A549 (cell line): ENCODE measurements around the gene CAPZA1. TPM values are rescaled to one million over a fixed set of nuclear protein-coding genes. Genes with fewer than 3 reads are reported as not detected.
A peak's percentile ranks its signal among the peaks of the same experiment; 100 is the strongest.

Experiments
- ATAC-seq, 2 experiments: fragments of 200-7000 bp in 1 of 2; fragments of >200 bp in 1 of 2; cut with Nextera tagmentation in 1 of 2; cut with Tn5 transposase in 1 of 2; 3 replicates each; pipeline versions ENCODE4 v1.8.0 to v1.9.1; 2018 to 2020; ENCODE audit warnings: mild to moderate bottlenecking in 1 of 2, moderate library complexity in 1 of 2
- CTCF ChIA-PET: fragments of 300-600 bp; sonication (Branson Sonifier 250); formaldehyde crosslinking; extraction: SDS; loops from one replicate; lab custom pipeline; 2021; ENCODE audit warnings: antibody characterized with exemption, inconsistent platforms; lab: Yijun Ruan, JAX
- POLR2A ChIA-PET: fragments of 350-600 bp; formaldehyde crosslinking; extraction: SDS; loops from one replicate; lab custom pipeline; 2021; ENCODE audit warnings: antibody characterized with exemption, inconsistent platforms; lab: Yijun Ruan, JAX
- DNase-seq, 2 experiments: peaks; one replicate each; pipeline versions ENCODE4 v3.0.0 to v3.0.0-alpha.2; 2011 to 2016; ENCODE audit warnings: low read depth in 1 of 2, low spot score in 1 of 2
- FAIRE-seq: peaks from 2 replicates; lab custom pipeline; 2011; peaks lifted over from hg19 to GRCh38; lab: Jason Lieb, UNC
- H3K27ac ChIP-seq, 2 experiments: fragments of >200 bp; sonication (Bioruptor Twin); formaldehyde crosslinking; 3 replicates each; pipeline ENCODE4 v1.5.1; 2016 to 2017
- H3K4me1 ChIP-seq: fragments of >200 bp; sonication (Bioruptor Twin); formaldehyde crosslinking; 3 replicates; pipeline ENCODE4 v1.6.1; 2016
- H3K4me2 ChIP-seq: fragments of >200 bp; sonication (Bioruptor Twin); formaldehyde crosslinking; 3 replicates; pipeline ENCODE4 v1.6.1; 2016
- H3K4me3 ChIP-seq: fragments of >200 bp; sonication (Bioruptor Twin); formaldehyde crosslinking; 3 replicates; pipeline ENCODE4 v1.5.1; 2016
- H3K9me3 ChIP-seq: fragments of >200 bp; sonication (Bioruptor Twin); formaldehyde crosslinking; 3 replicates; pipeline ENCODE4 v1.6.1; 2016
- CHD2 ChIP-seq: fragments of 150-350 bp; IDR thresholded peaks from 2 replicates; pipeline ENCODE4 v1.6.1; 2014; ENCODE audit warnings: low read length; ENCODE audit not compliant: partially characterized antibody
- EP300 ChIP-seq, 2 experiments: fragments of >200 bp; sonication (Bioruptor Twin); formaldehyde crosslinking; IDR thresholded peaks; 2 replicates in 1 of 2; 3 replicates in 1 of 2; pipeline ENCODE4 v1.6.1; 2016 to 2017
- FOSB ChIP-seq: fragments of 250-450 bp; sonication (Bioruptor Pico); IDR thresholded peaks from 2 replicates; pipeline ENCODE4 v1.5.0; 2020; ENCODE audit warnings: mild to moderate bottlenecking, moderate library complexity
- FOSL2 ChIP-seq, 2 experiments: fragments of 450-650 bp in 1 of 2; fragments of >200 bp in 1 of 2; sonication (Bioruptor Twin) in 1 of 2; formaldehyde crosslinking; IDR thresholded peaks; 2 replicates each; pipeline versions ENCODE4 v1.5.0 to v1.6.1; 2016 to 2020; ENCODE audit warnings: mild to moderate bottlenecking in 1 of 2, moderate library complexity in 1 of 2
- GATA3 ChIP-seq: IDR thresholded peaks from 2 replicates; pipeline ENCODE4 v1.6.1; 2012; ENCODE audit warnings: borderline replicate concordance
- HEYL ChIP-seq: fragments of 250-450 bp; sonication (Bioruptor Pico); IDR thresholded peaks from 2 replicates; pipeline ENCODE4 v1.8.0; 2021; ENCODE audit warnings: mild to moderate bottlenecking, moderate library complexity
- HMGXB4 ChIP-seq: fragments of 250-450 bp; sonication (Bioruptor Pico); IDR thresholded peaks from 2 replicates; pipeline ENCODE4 v1.5.0; 2021; ENCODE audit warnings: mild to moderate bottlenecking, moderate library complexity, borderline replicate concordance
- HOXA7 ChIP-seq: fragments of 250-450 bp; sonication (Bioruptor Pico); IDR thresholded peaks from 2 replicates; pipeline ENCODE4 v1.5.0; 2020; ENCODE audit warnings: mild to moderate bottlenecking, moderate library complexity
- HOXB13 ChIP-seq: fragments of 250-450 bp; sonication (Bioruptor Pico); IDR thresholded peaks from 2 replicates; pipeline ENCODE4 v1.5.0; 2020; ENCODE audit warnings: low read depth, mild to moderate bottlenecking, moderate library complexity
- HOXB5 ChIP-seq: fragments of 250-450 bp; sonication (Bioruptor Pico); IDR thresholded peaks from 2 replicates; pipeline ENCODE4 v1.5.0; 2020; ENCODE audit warnings: mild to moderate bottlenecking, moderate library complexity
- KDM1A ChIP-seq: fragments of 200-600 bp; sonication (generic); IDR thresholded peaks from 2 replicates; pipeline ENCODE4 v1.6.1; 2016; ENCODE audit warnings: low read depth, mild to moderate bottlenecking
- NPAS2 ChIP-seq: fragments of 250-450 bp; sonication (Bioruptor Pico); IDR thresholded peaks from 2 replicates; pipeline ENCODE4 v1.8.0; 2022; ENCODE audit warnings: mild to moderate bottlenecking, moderate library complexity, borderline replicate concordance
- NR3C1 ChIP-seq: fragments of >200 bp; sonication (Bioruptor Twin); formaldehyde crosslinking; IDR thresholded peaks from 3 replicates; pipeline ENCODE4 v1.6.1; 2017
- PHF8 ChIP-seq: fragments of 200-600 bp; sonication (generic); IDR thresholded peaks from 2 replicates; pipeline ENCODE4 v1.6.1; 2016; ENCODE audit warnings: low read depth, mild to moderate bottlenecking, antibody characterized with exemption, moderate library complexity, borderline replicate concordance
- POLR2A ChIP-seq: IDR thresholded peaks from 2 replicates; pipeline ENCODE4 v1.6.1; 2012; ENCODE audit warnings: mild to moderate bottlenecking, low read length
- POLR2AphosphoS2 ChIP-seq: conservative IDR thresholded peaks from 2 replicates; pipeline ENCODE4 v1.6.1; 2012; ENCODE audit warnings: low read length, improper control_type of control experiment, inconsistent platforms
- RAD21 ChIP-seq, 2 experiments: fragments of >200 bp in 1 of 2; sonication (Bioruptor Twin) in 1 of 2; formaldehyde crosslinking in 1 of 2; IDR thresholded peaks in 1 of 2; conservative IDR thresholded peaks in 1 of 2; 2 replicates in 1 of 2; 3 replicates in 1 of 2; pipeline ENCODE4 v1.6.1; 2012 to 2018; ENCODE audit warnings: inconsistent platforms in 1 of 2
- RARB ChIP-seq: fragments of 250-450 bp; sonication (Bioruptor Pico); IDR thresholded peaks from 2 replicates; pipeline ENCODE4 v1.8.0; 2021; ENCODE audit warnings: mild to moderate bottlenecking, moderate library complexity
- RCOR1 ChIP-seq: fragments of 150-350 bp; IDR thresholded peaks from 2 replicates; pipeline ENCODE4 v1.6.1; 2014; ENCODE audit warnings: antibody characterized with exemption, low read length, low read depth
- REST ChIP-seq: fragments of 200-600 bp; sonication (generic); IDR thresholded peaks from 2 replicates; pipeline ENCODE4 v1.6.1; 2016; ENCODE audit warnings: antibody characterized with exemption, mild to moderate bottlenecking, moderate library complexity
- RFX5 ChIP-seq: fragments of 450-650 bp; IDR thresholded peaks from 2 replicates; pipeline ENCODE4 v1.7.1; 2014; ENCODE audit warnings: antibody characterized with exemption, mild to moderate bottlenecking, moderate library complexity
- RNF2 ChIP-seq: fragments of 200-600 bp; sonication (generic); IDR thresholded peaks from 2 replicates; pipeline ENCODE4 v1.6.1; 2016; ENCODE audit warnings: low read depth, mild to moderate bottlenecking, antibody characterized with exemption, moderate library complexity, borderline replicate concordance
- WGBS: methylation state at CpG from one replicate; pipeline ENCODE4 v1.1.6; 2017; ENCODE audit errors: missing lambda C conversion rate; 5-methylcytosine and 5-hydroxymethylcytosine counted together
- polyA plus RNA-seq, 4 experiments: library from polyadenylated mRNA; depleted of rRNA in 3 of 4; stranded (reverse); fragments of >200 nt; fragmentation: RNase III in 1 of 4; extraction: RNeasy Plus Mini Kit Qiagen cat#74134 plus additional on column Dnase treatment in 1 of 4; gene quantifications; 2 replicates in 3 of 4; 3 replicates in 1 of 4; pipeline ENCODE4 v1.2.3, GENCODE V29; 2011 to 2017
- TF ChIP-seq, protein P1 (sequence below): IDR thresholded peaks from 2 replicates; pipeline ENCODE4 v1.6.1; 2012
- TF ChIP-seq, protein P2 (sequence below): fragments of >200 bp; sonication (Bioruptor Twin); formaldehyde crosslinking; IDR thresholded peaks from 2 replicates; pipeline ENCODE4 v1.6.1; 2016

Gene CAPZA1
- polyA plus RNA-seq, 2 of the 4 experiments (the other 2 are of a cell fraction) = 103 to 136 TPM

GRCh38 chr1:112646225-112646624, 26.6 kb downstream of the CAPZA1 start:
- 90% methylated on average over 3 of the region's 4 CpGs for WGBS
- no peak for ATAC-seq
- no peaks in the 10 kb centered on the region for H3K4me1 ChIP-seq

DNA sequence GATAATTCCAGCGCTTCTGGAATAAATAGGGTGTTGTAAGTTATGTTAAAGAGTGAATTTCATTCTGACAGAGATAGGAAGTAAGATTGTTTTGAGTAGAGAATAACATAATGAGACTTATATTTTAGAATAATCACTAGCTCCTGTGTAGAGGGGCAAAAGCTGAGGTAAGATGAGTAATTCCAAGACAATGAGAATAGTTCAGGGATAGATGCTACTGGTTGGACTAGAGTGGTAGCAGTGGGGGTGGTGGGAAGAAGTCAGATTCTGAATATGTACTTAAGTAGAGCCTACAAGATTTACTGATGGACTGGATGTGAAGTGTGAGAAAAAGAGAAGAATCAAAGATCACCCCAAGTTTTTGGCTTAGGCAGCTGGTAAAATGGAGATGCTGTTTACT, 31.6 kb downstream of the CAPZA1 start:
- FAIRE-seq (no peak), ATAC-seq (no peak), DNase-seq (no peak)
- POLR2A ChIA-PET = no interaction called here
- Histone ChIP-seq H3K27ac (no peak overlapping the region), H3K4me1 (no peaks in the 10 kb centered on the region), H3K4me2 (no peak overlapping the region), H3K4me3 (no peak overlapping the region), H3K9me3 (no peaks in the 10 kb centered on the region)
- CTCF ChIA-PET = interaction anchor here (1.1 to 2.8 kb wide), 4 partner anchors 13 to 260 kb away, joined by 3 to 9 read pairs (median 6); no protein-coding TSS in a partner anchor
- 100% methylated on average over 1 of the region's 1 CpG for WGBS
- TF ChIP-seq RCOR1 = no peak
- TF ChIP-seq, protein P1, sequence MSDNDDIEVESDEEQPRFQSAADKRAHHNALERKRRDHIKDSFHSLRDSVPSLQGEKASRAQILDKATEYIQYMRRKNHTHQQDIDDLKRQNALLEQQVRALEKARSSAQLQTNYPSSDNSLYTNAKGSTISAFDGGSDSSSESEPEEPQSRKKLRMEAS = no peak
- TF ChIP-seq HOXB13 (CRISPR knock-in tag) = no peak
- TF ChIP-seq RARB = no peak
- TF ChIP-seq RFX5 = no peak
- TF ChIP-seq EP300 (IDR thresholded peaks at IDR 0.05) = no peak
- TF ChIP-seq FOSL2 (IDR thresholded peaks at IDR 0.05) = no peak
- no peak for TF ChIP-seq FOSL2 (CRISPR knock-in tag; IDR thresholded peaks at IDR 0.05)
- TF ChIP-seq, protein P2, sequence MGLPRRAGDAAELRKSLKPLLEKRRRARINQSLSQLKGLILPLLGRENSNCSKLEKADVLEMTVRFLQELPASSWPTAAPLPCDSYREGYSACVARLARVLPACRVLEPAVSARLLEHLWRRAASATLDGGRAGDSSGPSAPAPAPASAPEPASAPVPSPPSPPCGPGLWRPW = no peak
- TF ChIP-seq RNF2 = no peak
- no peak for TF ChIP-seq HMGXB4 (CRISPR knock-in tag)
- no peak for TF ChIP-seq HEYL (CRISPR knock-in tag)
- TF ChIP-seq NPAS2 (CRISPR knock-in tag) = no peak
- TF ChIP-seq POLR2A = no peak

More at GRCh38 chr1:112646225-112646624, 26.6 kb downstream of the CAPZA1 start:
- H3K9me3 ChIP-seq = no peaks in the 10 kb centered on the region
- ChIA-PET CTCF (interaction anchor here (1.7 kb wide), 1 partner anchor 17 kb away, joined by 6 read pairs; no protein-coding TSS in a partner anchor), POLR2A (no interaction called here)
- H3K4me2 ChIP-seq = no peak overlapping the region
- no peak overlapping the region for H3K4me3 ChIP-seq
- 0 out of 6 replicates have a peak overlapping the region, but pooled peaks of 1 of the 2 experiments have one; percentile 28 for H3K27ac ChIP-seq
- no peak for TF ChIP-seq NR3C1
- TF ChIP-seq, protein P2 = no peak
- no peak for TF ChIP-seq FOSB (CRISPR knock-in tag)
- TF ChIP-seq HOXB13 (CRISPR knock-in tag) = no peak
- TF ChIP-seq HOXB5 (CRISPR knock-in tag) = no peak
- no peak for TF ChIP-seq CHD2
- no peak for TF ChIP-seq GATA3
- TF ChIP-seq HOXA7 (CRISPR knock-in tag) = no peak
- TF ChIP-seq, protein P1 = no peak
- TF ChIP-seq POLR2AphosphoS2 = no peak
- TF ChIP-seq RAD21 (conservative IDR thresholded peaks at IDR 0.05 in 1 of 2, IDR thresholded peaks at IDR 0.05 in 1 of 2) = no peak
- no peak for TF ChIP-seq PHF8
- TF ChIP-seq KDM1A = no peak
- TF ChIP-seq REST = no peak
- FAIRE-seq = no peak
- DNase-seq = no peak
